Measurements from ENCODE around the gene SLC4A4. TPM values are rescaled to one million over a fixed set of nuclear protein-coding genes. Genes with fewer than 3 reads are reported as not detected.

The SLC4A4 gene
- total and polyA plus RNA-seq, 2 experiments from 2014 or later, result 9.6 to 14.2 TPM

GRCh38 chr4:71426381-71427042 is 87.7 kb downstream of the SLC4A4 start:
- no peak for TF ChIP-seq EZH2 (IDR thresholded peaks at IDR 0.05; ENCODE audit: borderline replicate concordance)
- TF ChIP-seq, protein P1, sequence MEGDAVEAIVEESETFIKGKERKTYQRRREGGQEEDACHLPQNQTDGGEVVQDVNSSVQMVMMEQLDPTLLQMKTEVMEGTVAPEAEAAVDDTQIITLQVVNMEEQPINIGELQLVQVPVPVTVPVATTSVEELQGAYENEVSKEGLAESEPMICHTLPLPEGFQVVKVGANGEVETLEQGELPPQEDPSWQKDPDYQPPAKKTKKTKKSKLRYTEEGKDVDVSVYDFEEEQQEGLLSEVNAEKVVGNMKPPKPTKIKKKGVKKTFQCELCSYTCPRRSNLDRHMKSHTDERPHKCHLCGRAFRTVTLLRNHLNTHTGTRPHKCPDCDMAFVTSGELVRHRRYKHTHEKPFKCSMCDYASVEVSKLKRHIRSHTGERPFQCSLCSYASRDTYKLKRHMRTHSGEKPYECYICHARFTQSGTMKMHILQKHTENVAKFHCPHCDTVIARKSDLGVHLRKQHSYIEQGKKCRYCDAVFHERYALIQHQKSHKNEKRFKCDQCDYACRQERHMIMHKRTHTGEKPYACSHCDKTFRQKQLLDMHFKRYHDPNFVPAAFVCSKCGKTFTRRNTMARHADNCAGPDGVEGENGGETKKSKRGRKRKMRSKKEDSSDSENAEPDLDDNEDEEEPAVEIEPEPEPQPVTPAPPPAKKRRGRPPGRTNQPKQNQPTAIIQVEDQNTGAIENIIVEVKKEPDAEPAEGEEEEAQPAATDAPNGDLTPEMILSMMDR (IDR thresholded peaks at IDR 0.05; ENCODE audit: poor library complexity), result no peak
- TF ChIP-seq EZH2phosphoT487 (IDR thresholded peaks at IDR 0.05; ENCODE audit: low read depth, severe bottlenecking, unreplicated experiment), result no peak
- Histone ChIP-seq H3K4me2 (no peak overlapping the region), H3K9me2 (replicated peaks; ENCODE audit: insufficient read depth) (no peaks in the 10 kb centered on the region), H3K27me3 (no peaks in the 10 kb centered on the region), H3K9me3 (ENCODE audit: low read depth) (no peaks in the 10 kb centered on the region), H3K4me3 (no peak overlapping the region), H3K27ac (no peak overlapping the region), H3K4me1 (ENCODE audit: insufficient read depth) (no peaks in the 10 kb centered on the region), H4K20me1 (ENCODE audit: insufficient read depth, poor library complexity, severe bottlenecking) (no peaks in the 10 kb centered on the region), H2AFZ (no peak overlapping the region), H3K79me2 (no peaks in the 10 kb centered on the region), H3K36me3 (replicated peaks; ENCODE audit: insufficient read depth, low read depth) (no peaks in the 10 kb centered on the region)
- DNase-seq (ENCODE audit: low spot score), result no peak
- WGBS (ENCODE audit: low lambda C conversion rate, missing lambda C conversion rate), result 95% methylated on average over 2 of the region's 2 CpGs

GRCh38 chr4:71429106-71429505 is 90.3 kb downstream of the SLC4A4 start:
- Histone ChIP-seq H3K27me3 (no peaks in the 10 kb centered on the region), H3K4me2 (no peak overlapping the region), H3K9me3 (ENCODE audit: low read depth) (no peaks in the 10 kb centered on the region), H3K36me3 (replicated peaks; ENCODE audit: insufficient read depth, low read depth) (no peaks in the 10 kb centered on the region), H3K79me2 (no peaks in the 10 kb centered on the region), H4K20me1 (ENCODE audit: insufficient read depth, poor library complexity, severe bottlenecking) (no peaks in the 10 kb centered on the region), H2AFZ (no peak overlapping the region), H3K4me3 (no peak overlapping the region), H3K27ac (no peak overlapping the region), H3K4me1 (ENCODE audit: insufficient read depth) (no peaks in the 10 kb centered on the region), H3K9me2 (replicated peaks; ENCODE audit: insufficient read depth) (no peaks in the 10 kb centered on the region)
- WGBS (ENCODE audit: low lambda C conversion rate, missing lambda C conversion rate), result 94% methylated on average over 2 of the region's 2 CpGs
- DNase-seq (ENCODE audit: low spot score), result no peak
- no peak for TF ChIP-seq EZH2 (IDR thresholded peaks at IDR 0.05; ENCODE audit: borderline replicate concordance)
- TF ChIP-seq, protein P1 (IDR thresholded peaks at IDR 0.05; ENCODE audit: poor library complexity), result no peak
- no peak for TF ChIP-seq EZH2phosphoT487 (IDR thresholded peaks at IDR 0.05; ENCODE audit: low read depth, severe bottlenecking, unreplicated experiment)

DNA sequence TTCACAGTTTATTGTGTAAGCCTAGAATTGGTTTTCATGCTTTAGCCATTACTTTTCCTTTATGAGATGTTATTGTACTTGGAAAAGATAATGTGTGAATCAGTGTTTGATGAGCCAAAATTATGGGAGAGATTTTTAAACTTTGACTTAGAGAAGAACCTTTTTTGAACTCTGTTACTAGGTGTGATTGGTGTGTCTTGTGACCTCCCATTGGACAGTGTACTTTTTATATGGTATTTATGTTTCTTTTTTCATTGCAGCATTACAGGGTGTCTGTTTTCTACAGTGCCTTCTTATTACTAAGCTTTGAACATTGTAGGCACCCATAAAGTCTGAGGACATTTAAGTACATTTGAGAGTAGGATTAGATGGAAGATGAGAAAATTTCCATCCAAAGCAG is 91.1 kb downstream of the SLC4A4 start:
- Histone ChIP-seq H3K4me1 (ENCODE audit: insufficient read depth) (no peaks in the 10 kb centered on the region), H3K4me2 (no peak overlapping the region), H4K20me1 (ENCODE audit: insufficient read depth, poor library complexity, severe bottlenecking) (no peaks in the 10 kb centered on the region), H3K9me3 (ENCODE audit: low read depth) (no peaks in the 10 kb centered on the region), H3K27me3 (no peaks in the 10 kb centered on the region), H3K4me3 (no peak overlapping the region), H2AFZ (no peak overlapping the region), H3K79me2 (no peaks in the 10 kb centered on the region), H3K27ac (no peak overlapping the region), H3K9me2 (replicated peaks; ENCODE audit: insufficient read depth) (no peaks in the 10 kb centered on the region), H3K36me3 (replicated peaks; ENCODE audit: insufficient read depth, low read depth) (no peaks in the 10 kb centered on the region)
- DNase-seq (ENCODE audit: low spot score), result no peak
- TF ChIP-seq, protein P1 (IDR thresholded peaks at IDR 0.05; ENCODE audit: poor library complexity), result no peak
- TF ChIP-seq EZH2phosphoT487 (IDR thresholded peaks at IDR 0.05; ENCODE audit: low read depth, severe bottlenecking, unreplicated experiment) (no peak), EZH2 (IDR thresholded peaks at IDR 0.05; ENCODE audit: borderline replicate concordance) (no peak)
